Gastroesophageal sphincter (tissue), 4 donors: ENCODE data around the gene CCDC178. TPM values are rescaled to one million over a fixed set of nuclear protein-coding genes. Genes with fewer than 3 reads are reported as not detected.

Experiments
- ATAC-seq: fragments of 150-250 bp; one replicate; pipeline ENCODE4 v1.9.1; 2016; ENCODE audit warnings: mild to moderate bottlenecking, moderate library complexity
- H3K27ac ChIP-seq, 4 donors: fragments of 200-600 bp; sonication (generic) in 3 of 4; 1 replicate in 3 of 4; 2 replicates in 1 of 4; pipeline ENCODE4 v1.5.1; 2016 to 2019
- H3K27me3 ChIP-seq: fragments of 200-600 bp; sonication (generic); one replicate; pipeline ENCODE4 v1.5.1; 2019
- H3K36me3 ChIP-seq, 2 donors: fragments of 200-600 bp; sonication (generic); one replicate each; pipeline ENCODE4 v1.5.1; 2019; ENCODE audit warnings: control low read depth in 1 of 2
- H3K4me1 ChIP-seq, 3 donors: fragments of 200-600 bp; sonication (generic); 1 replicate in 2 of 3; 2 replicates in 1 of 3; pipeline ENCODE4 v1.5.1; 2016 to 2019; ENCODE audit warnings: control low read depth in 2 of 3
- H3K4me3 ChIP-seq, 2 donors: fragments of 200-600 bp; sonication (generic); one replicate each; pipeline ENCODE4 v1.5.1; 2019; ENCODE audit warnings: mild to moderate bottlenecking in 1 of 2, moderate library complexity in 1 of 2
- H3K9me3 ChIP-seq, 3 donors: fragments of 200-600 bp; sonication (generic); one replicate each; pipeline ENCODE4 v1.5.1; 2017 to 2019; ENCODE audit warnings: control low read depth in 2 of 3
- EP300 ChIP-seq: sonication (generic); formaldehyde crosslinking; IDR thresholded peaks from one replicate; pipeline ENCODE4 v1.6.1; 2017; ENCODE audit warnings: antibody characterized with exemption, mild to moderate bottlenecking
- POLR2A ChIP-seq, 2 donors: fragments of 450-650 bp; IDR thresholded peaks; one replicate each; pipeline ENCODE4 v1.6.1; 2017; ENCODE audit warnings: antibody characterized with exemption in 2 of 2, mild to moderate bottlenecking in 2 of 2, moderate library complexity in 1 of 2
- POLR2AphosphoS5 ChIP-seq: sonication (generic); formaldehyde crosslinking; IDR thresholded peaks from one replicate; pipeline ENCODE4 v1.6.1; 2017; ENCODE audit warnings: antibody characterized with exemption
- WGBS, 2 donors: methylation state at CpG; one replicate each; pipeline ENCODE4 v1.1.5; 2018; ENCODE audit warnings: low coverage in 1 of 2; 5-methylcytosine and 5-hydroxymethylcytosine counted together
- total RNA-seq, 4 donors: library from RNA; depleted of rRNA; stranded (reverse); fragments of >200 nt; gene quantifications; one replicate each; pipeline ENCODE4 v1.1.0, GENCODE V29; 2016
- TF ChIP-seq, protein P1 (sequence below), 4 experiments: fragments of 200-600 bp in 2 of 4; fragments of 450-650 bp in 2 of 4; sonication (generic) in 1 of 4; IDR thresholded peaks; one replicate each; pipeline ENCODE4 v1.5.1; 2017 to 2019; ENCODE audit warnings: antibody characterized with exemption in 4 of 4, mild to moderate bottlenecking in 2 of 4, moderate library complexity in 2 of 4

The CCDC178 gene
- total RNA-seq, 4 donors from 2014 or later = 0.27 to 3.3 (median 2.1) TPM; not detected in 1

DNA sequence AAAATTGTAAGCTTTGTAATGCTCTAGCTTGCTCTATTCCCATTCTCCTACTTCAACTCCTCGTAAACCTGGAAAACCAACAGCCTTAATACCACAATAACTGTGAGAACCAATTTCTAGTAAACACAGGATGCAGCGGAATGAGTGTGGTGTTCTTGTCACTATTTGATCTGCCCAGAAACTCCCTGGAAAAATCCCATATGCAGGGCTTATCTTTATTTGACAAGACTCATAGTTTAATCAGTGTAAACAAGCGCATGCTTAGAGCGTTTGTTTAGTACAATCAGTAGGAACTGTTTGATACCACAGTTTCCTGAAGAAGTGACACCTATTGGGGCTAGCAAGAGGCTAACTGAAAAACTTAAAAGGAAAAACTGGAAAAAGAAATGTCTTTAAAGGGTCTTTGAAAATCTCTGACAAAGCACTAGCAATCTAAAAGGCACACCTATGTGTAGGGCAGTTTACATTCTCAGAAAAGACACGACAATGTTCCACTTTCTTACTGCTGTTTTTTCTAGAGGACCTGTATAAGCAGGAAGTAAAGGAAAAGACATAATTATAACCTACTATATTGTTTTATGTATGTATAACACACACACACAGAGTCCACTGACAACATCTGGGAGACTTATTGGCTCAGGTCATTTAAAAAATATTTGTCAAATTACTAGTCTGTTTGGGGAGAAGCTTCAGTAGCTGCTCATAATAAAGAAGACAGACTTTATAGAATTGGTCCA is 426.3 kb downstream of the CCDC178 start:
- no peak overlapping the region for H3K4me3 ChIP-seq
- H3K27me3 ChIP-seq = no peaks in the 10 kb centered on the region
- 37 to 63% methylated on average over 4 to 5 of the region's 5 CpGs for WGBS, 2 donors
- no peaks in the 10 kb centered on the region for H3K9me3 ChIP-seq
- H3K4me1 ChIP-seq = no peaks in the 10 kb centered on the region
- no peak for ATAC-seq
- no peaks in the 10 kb centered on the region for H3K36me3 ChIP-seq
- H3K27ac ChIP-seq = no peak overlapping the region
- TF ChIP-seq, protein P1, sequence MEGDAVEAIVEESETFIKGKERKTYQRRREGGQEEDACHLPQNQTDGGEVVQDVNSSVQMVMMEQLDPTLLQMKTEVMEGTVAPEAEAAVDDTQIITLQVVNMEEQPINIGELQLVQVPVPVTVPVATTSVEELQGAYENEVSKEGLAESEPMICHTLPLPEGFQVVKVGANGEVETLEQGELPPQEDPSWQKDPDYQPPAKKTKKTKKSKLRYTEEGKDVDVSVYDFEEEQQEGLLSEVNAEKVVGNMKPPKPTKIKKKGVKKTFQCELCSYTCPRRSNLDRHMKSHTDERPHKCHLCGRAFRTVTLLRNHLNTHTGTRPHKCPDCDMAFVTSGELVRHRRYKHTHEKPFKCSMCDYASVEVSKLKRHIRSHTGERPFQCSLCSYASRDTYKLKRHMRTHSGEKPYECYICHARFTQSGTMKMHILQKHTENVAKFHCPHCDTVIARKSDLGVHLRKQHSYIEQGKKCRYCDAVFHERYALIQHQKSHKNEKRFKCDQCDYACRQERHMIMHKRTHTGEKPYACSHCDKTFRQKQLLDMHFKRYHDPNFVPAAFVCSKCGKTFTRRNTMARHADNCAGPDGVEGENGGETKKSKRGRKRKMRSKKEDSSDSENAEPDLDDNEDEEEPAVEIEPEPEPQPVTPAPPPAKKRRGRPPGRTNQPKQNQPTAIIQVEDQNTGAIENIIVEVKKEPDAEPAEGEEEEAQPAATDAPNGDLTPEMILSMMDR (IDR thresholded peaks at IDR 0.05) = no peak
- TF ChIP-seq EP300 (no peak), POLR2AphosphoS5 (no peak), POLR2A (IDR thresholded peaks at IDR 0.05) (no peak)

- no peak overlapping the region for H3K27ac ChIP-seq
- H3K9me3 ChIP-seq = no peaks in the 10 kb centered on the region
- no peaks in the 10 kb centered on the region for H3K36me3 ChIP-seq
- TF ChIP-seq POLR2A (IDR thresholded peaks at IDR 0.05) (no peak), EP300 (no peak), POLR2AphosphoS5 (no peak)
- TF ChIP-seq, protein P1 (IDR thresholded peaks at IDR 0.05) = no peak
- no peaks in the 10 kb centered on the region for H3K27me3 ChIP-seq
- H3K4me3 ChIP-seq = no peak overlapping the region
- 42 to 55% methylated on average over 2 of the region's 2 CpGs for WGBS, 2 donors
- H3K4me1 ChIP-seq = no peaks in the 10 kb centered on the region
- ATAC-seq = no peak
Observed at GRCh38 chr18:33010149-33010548, 430.4 kb downstream of the CCDC178 start.

- WGBS, 2 donors = 88 to 89% methylated on average over 1 of the region's 1 CpG
- no peak overlapping the region for H3K27ac ChIP-seq
- no peaks in the 10 kb centered on the region for H3K4me1 ChIP-seq
- H3K27me3 ChIP-seq = no peaks in the 10 kb centered on the region
- H3K36me3 ChIP-seq = no peaks in the 10 kb centered on the region
- TF ChIP-seq POLR2A (IDR thresholded peaks at IDR 0.05) = no peak
- TF ChIP-seq POLR2AphosphoS5 = no peak
- no peak for TF ChIP-seq EP300
- TF ChIP-seq, protein P1 (IDR thresholded peaks at IDR 0.05) = no peak
- H3K9me3 ChIP-seq = peaks cover 0 to 22% (median 0%) of the 10 kb centered on the region in 3 donors
- ATAC-seq = no peak
- H3K4me3 ChIP-seq = no peak overlapping the region
Observed at GRCh38 chr18:32998921-32999320, 441.6 kb downstream of the CCDC178 start.

GRCh38 chr18:32998285-32998684 is 442.2 kb downstream of the CCDC178 start:
- TF ChIP-seq POLR2AphosphoS5 = no peak
- TF ChIP-seq, protein P1 (IDR thresholded peaks at IDR 0.05) = no peak
- TF ChIP-seq POLR2A (IDR thresholded peaks at IDR 0.05) = no peak
- no peak for TF ChIP-seq EP300
- H3K9me3 ChIP-seq = peaks cover 0 to 22% (median 0%) of the 10 kb centered on the region in 3 donors
- H3K4me3 ChIP-seq = no peak overlapping the region
- H3K4me1 ChIP-seq = no peaks in the 10 kb centered on the region
- WGBS, 2 donors = 50% methylated on average over 1 of the region's 3 CpGs; no CpG with 5 or more reads in 1 of the 2 donors
- H3K36me3 ChIP-seq = no peaks in the 10 kb centered on the region
- no peak for ATAC-seq
- H3K27ac ChIP-seq = no peak overlapping the region
- H3K27me3 ChIP-seq = no peaks in the 10 kb centered on the region

DNA sequence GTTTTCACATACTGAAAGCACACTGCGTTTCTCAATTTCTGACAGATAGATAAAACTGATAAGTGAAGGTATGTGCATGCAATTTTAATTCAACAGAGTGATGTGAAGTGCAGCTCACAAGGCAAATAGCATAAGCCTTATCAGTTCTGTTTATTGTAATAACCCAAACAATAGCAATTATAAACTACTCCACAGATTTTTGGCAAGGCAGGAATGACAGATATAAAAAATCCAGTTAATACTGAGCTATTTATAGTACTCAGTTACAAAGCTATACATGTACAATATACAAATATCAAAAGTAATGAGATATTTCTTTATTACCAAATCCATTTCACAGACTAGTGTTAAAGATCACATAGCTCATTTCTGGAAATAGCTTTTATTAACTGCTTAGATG is 456.8 kb downstream of the CCDC178 start:
- Histone ChIP-seq H3K27me3 (no peaks in the 10 kb centered on the region), H3K4me1 (no peaks in the 10 kb centered on the region), H3K27ac (no peak overlapping the region), H3K4me3 (no peak overlapping the region), H3K36me3 (no peaks in the 10 kb centered on the region), H3K9me3 (no peaks in the 10 kb centered on the region)
- WGBS, 2 donors = 29 to 59% methylated on average over 1 of the region's 1 CpG
- TF ChIP-seq EP300 = no peak
- no peak for ATAC-seq
